ENCODE measurements around the gene MGAM2.

- TF ChIP-seq POLR2AphosphoS5 (IDR thresholded peaks at IDR 0.05; ENCODE audit: low read depth, low read length) (no peak), EZH2 (conservative IDR thresholded peaks at IDR 0.05; ENCODE audit: low read depth, low read length) (no peak), ELF1 (CRISPR knock-in tag; IDR thresholded peaks at IDR 0.05) (no peak), CREB1 (IDR thresholded peaks at IDR 0.05) (no peak), CREB1 (CRISPR knock-in tag; IDR thresholded peaks at IDR 0.05) (no peak), ZSCAN20 (CRISPR knock-in tag; IDR thresholded peaks at IDR 0.05; ENCODE audit: borderline replicate concordance) (no peak), MEF2D (CRISPR knock-in tag; IDR thresholded peaks at IDR 0.05) (no peak), SP1 (IDR thresholded peaks at IDR 0.05) (no peak), SP1 (CRISPR knock-in tag; IDR thresholded peaks at IDR 0.05) (no peak), PBX3 (CRISPR knock-in tag; IDR thresholded peaks at IDR 0.05; ENCODE audit: borderline replicate concordance) (no peak), POLR2A (IDR thresholded peaks at IDR 0.05; ENCODE audit: insufficient read depth in 1 of 2, low read depth in 2 of 2, low read length in 2 of 2) (no peak)
- TF ChIP-seq, protein P1, sequence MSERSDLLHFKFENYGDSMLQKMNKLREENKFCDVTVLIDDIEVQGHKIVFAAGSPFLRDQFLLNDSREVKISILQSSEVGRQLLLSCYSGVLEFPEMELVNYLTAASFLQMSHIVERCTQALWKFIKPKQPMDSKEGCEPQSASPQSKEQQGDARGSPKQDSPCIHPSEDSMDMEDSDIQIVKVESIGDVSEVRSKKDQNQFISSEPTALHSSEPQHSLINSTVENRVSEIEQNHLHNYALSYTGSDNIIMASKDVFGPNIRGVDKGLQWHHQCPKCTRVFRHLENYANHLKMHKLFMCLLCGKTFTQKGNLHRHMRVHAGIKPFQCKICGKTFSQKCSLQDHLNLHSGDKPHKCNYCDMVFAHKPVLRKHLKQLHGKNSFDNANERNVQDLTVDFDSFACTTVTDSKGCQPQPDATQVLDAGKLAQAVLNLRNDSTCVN (CRISPR knock-in tag; IDR thresholded peaks at IDR 0.05; ENCODE audit: borderline replicate concordance): no peak
- TF ChIP-seq, protein P2, sequence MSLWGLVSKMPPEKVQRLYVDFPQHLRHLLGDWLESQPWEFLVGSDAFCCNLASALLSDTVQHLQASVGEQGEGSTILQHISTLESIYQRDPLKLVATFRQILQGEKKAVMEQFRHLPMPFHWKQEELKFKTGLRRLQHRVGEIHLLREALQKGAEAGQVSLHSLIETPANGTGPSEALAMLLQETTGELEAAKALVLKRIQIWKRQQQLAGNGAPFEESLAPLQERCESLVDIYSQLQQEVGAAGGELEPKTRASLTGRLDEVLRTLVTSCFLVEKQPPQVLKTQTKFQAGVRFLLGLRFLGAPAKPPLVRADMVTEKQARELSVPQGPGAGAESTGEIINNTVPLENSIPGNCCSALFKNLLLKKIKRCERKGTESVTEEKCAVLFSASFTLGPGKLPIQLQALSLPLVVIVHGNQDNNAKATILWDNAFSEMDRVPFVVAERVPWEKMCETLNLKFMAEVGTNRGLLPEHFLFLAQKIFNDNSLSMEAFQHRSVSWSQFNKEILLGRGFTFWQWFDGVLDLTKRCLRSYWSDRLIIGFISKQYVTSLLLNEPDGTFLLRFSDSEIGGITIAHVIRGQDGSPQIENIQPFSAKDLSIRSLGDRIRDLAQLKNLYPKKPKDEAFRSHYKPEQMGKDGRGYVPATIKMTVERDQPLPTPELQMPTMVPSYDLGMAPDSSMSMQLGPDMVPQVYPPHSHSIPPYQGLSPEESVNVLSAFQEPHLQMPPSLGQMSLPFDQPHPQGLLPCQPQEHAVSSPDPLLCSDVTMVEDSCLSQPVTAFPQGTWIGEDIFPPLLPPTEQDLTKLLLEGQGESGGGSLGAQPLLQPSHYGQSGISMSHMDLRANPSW (CRISPR knock-in tag; IDR thresholded peaks at IDR 0.05; ENCODE audit: borderline replicate concordance): no peak
Measured at GRCh38 chr7:142097571-142097970, 13.9 kb upstream of the MGAM2 start.
